GM19193 (cell line): ENCODE data around the gene SPACA7.

Experiments
- POLR2A ChIP-seq: IDR thresholded peaks from 4 replicates; pipeline ENCODE4 v1.6.1; 2011; ENCODE audit not compliant: insufficient read depth, insufficient read length; ENCODE audit errors: extremely low read depth

Gene SPACA7, protein sequence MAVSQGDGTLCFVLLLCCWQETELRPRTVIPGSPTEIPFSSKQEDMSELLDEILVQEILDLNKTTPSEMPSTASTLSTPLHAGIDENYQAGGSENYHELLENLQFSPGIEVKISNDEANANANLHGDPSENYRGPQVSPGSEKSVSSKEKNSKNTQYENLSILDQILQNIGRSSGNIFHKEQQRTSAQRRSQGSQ

DNA sequence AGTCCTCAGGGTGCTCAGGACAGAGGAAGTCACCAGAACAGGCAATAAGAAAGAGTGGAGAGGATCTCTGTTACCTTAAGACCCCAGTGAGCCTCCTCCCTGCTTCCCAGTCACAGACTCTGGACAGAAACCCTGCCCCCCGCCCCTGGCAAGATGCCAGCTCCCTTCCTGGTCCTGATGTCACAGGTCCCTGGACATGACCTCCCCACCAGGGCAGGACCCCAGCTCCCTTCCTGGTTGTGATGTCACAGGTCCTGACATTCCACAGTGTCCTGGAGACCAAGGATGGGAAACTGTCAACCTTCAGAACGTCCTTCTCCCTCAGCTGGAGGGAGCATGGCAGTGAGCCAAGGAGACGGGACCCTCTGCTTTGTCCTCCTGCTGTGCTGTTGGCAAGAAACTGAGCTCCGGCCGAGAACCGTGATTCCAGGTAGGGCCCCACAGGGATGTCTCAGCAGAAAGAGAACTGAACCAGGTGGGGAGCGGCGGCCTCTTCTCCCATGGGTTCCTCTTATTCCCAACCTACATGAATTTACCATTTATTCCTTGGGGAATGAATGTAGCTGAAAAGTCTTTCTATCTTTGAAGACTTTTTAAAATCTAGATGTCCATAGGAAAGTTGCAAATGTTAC, at the start of gene SPACA7:
Gene SPACA7, plus strand, starts transcription at position 306 of the 632 bp plus-strand sequence. Its CDS starts 31 bp downstream, at position 337.
- TF ChIP-seq POLR2A = no peak

DNA sequence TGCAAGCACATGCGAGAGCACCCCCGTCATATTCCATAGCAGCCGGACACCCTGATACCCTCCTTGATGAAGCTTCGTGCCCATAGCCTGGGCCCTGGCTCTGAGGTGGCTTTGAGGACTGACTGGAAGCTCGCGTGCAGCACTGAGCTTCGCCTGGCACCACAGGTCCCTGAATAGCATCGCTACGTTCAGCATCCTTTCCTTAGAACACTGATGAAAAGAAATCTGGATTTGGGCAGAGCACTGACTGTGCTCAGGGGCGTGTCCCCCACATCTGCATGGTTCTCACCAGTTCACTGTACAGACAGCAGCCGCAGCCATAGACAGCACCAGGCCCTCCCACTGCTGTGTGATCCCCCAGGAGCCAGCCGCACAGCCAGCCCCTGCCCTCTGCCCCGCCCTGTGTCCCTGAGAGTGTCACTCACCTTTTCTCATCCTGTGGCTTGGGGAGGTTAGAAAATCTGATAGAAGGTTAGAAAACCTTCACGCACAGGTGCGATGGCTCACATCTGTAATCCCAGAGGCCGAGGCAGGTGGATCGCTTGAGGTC, 49.3 kb upstream of the SPACA7 start:
- TF ChIP-seq POLR2A = no peak

DNA sequence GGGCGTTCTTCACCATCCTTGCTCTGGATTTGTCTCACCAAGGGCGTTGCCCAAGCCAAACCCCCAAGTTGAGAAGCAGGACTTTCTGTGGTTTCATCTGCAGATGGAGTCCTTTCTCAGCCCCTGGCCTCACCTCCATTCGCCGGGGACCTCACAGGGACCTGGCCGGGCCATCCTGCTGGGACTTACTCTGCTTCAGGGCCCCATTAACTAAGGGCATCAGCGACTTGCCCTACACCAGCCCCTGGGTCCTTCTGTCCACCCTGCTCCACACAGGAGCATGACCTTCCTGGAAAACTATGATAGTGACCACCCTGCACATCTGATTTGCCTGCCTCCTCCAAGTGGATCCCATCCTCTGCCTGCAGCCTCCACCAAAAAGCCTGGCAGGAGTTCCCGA, 47.2 kb upstream of the SPACA7 start:
- no peak for TF ChIP-seq POLR2A

DNA sequence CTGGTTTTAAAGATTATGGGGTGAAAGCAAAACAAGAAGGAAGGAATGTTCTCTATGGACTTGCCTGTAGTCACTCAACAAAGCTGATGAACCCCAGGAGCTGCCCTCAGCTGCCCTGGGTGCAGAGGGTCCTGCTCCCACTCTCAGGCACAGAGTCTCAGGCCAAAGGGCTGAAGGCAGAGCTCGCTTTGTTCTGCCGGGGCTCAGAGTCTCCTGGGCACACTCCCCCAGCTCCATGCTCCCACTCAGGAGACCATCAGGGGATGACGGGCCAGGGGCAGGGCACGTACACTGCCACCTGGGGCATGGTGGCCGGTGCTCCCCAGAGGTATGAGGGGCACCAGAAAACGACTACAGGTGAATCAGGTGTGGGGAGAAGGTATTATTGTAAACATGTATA, 46.8 kb upstream of the SPACA7 start:
- no peak for TF ChIP-seq POLR2A

DNA sequence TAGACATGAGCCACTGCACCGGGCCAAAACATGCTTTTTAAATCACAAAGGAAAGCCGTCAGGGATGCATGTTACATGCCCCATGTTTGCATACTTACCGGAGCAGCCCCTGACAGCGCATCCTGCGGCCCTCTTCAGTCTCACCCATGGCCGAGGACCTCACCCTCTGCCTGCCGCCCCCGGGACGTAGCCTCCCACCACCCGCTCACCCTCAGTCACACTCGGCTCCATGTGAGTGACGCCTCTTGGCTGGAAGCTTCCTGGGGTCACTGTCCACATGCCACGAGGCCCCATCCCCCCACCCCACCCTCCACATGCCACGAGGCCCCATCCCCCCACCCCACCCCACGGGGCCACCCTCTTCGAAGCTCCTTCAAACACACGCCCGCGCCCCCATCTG, 46.1 kb upstream of the SPACA7 start:
- TF ChIP-seq POLR2A = no peak

DNA sequence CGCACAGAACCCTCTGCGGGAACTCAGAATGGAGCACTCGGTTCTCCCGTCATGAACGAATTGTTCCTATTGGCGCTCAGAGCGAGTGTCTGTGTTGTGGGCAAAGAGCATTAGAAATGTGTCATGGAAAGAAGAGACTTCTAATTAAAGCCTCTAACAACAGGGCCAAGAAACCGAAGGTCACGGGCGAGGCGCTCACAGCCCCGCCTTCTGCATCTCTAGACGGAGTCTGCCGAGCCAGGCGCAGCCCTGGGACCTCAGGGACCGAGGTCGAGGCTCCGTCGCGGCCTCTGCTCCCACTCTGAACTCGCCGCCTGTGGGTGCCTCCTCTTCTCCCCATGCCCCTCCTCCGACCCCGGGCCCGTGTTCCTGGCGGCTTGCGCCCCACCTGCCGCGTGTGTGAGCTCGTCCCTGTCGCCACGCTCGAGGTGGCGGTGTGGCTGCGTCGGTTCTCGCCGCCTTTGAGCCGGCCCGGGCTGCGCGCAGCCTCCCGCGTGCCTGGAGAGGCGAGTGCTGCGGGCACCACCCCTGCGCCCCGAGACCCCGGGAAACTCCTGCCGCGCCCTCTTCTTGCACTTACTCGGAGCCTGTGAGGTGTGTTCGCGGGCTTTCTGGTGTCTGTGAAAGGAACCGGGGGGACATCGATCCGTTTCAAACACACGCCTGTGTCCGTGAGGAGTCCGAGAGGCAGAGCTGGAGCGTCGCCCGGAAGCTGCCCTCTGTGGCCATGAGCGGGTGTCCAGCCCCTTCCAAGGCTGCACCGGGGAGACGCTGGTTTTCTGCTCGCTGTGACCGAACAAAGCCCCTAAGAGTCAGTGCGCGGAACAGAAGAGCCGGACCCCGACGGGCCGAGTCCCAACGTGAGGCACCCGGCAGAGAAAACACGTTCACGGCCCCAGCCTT, 45.4 kb upstream of the SPACA7 start:
- no peak for TF ChIP-seq POLR2A

DNA sequence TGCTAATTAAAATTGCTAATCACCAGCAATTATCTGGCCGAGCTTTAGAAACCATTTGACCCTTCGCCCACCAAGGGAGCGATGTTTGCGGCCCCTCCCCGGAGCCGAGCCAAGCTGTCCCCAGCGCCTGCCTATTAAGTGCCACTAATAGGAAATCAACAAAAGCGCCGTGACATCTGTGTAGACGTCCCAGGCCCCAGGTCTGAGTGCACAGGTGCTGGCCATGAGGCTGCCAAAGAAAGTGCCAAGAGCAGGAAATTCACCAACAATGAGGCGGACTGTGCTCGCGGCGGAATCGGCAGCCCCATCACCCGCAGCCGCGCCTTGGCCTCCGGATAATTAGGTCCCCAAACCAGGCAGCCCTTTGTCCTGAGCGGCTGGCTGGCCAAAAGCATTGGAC, 44.5 kb upstream of the SPACA7 start:
- no peak for TF ChIP-seq POLR2A

DNA sequence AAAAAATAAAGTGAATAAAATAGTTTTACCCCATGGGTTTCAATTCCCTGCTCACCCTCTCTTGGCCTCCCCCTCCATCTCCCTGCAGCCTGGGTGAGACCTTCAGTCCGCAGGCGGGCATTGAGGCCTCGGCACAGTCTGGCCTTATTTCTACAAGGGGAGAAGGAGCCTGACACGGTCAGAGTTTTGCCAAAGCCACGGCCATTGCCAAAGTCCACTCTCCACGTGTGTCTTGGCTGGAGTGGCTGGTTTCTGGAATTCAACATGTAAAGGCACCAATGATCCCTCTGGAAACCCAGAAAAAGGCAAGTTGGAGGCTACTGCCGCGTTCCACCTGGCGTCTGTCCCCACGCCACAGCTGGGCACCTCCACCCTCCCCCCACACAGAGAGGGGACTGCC, 43.4 kb upstream of the SPACA7 start:
- no peak for TF ChIP-seq POLR2A

DNA sequence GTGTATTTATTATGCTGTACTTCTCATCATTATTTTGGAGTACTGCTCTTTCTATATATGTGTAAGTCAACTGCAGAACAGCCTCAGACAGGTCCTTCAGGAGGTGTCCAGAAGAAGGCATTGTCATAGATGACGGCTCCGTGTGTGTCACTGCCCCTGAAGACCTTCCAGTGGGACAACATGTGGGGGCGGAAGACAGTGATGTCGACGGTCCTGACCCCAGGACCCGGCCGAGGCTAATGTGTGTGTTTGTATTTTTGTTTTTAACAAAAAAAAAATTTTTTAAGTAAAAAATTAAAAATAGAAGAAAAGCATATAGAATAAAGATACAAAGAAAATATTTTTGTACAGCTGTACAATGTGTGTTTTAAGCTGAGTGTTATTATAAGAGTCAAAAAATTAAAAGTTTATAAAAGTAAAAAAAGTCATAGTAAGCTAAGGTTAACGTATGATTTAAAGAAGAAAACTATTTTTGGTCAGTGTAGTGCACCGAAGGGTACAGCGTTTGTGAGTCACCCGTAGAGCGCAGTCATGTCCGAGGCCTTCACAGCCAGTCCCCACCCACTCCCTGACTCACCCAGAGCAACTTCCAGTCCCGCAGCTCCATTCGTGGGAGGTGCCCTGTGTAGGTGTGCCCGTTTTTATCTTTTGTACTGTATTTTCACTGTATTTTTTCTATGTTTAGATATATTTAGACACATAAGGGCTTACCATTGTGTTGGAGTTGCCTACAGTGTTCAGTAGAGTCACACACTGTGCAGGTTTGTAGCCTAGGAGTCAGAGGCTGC, 42.2 kb upstream of the SPACA7 start:
- TF ChIP-seq POLR2A = no peak

DNA sequence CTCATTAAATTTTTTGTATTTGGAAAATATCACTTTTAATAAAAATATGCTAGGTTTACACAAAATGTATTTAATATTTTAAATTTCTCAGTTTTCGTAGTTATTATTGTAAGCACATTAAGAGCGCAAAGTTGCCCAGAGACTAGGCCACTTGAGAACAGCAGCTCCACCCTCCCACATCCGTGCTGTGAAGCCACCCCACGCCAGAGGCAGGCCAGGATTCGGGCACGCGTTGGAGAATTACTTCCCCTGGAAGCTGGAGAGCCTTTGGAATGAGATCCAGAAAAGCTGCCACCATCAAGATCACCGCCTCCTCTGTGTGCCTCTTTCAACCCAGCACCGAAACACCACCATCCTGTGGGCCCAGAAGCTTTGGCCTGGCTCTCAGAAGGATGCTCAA, 41.0 kb upstream of the SPACA7 start:
- no peak for TF ChIP-seq POLR2A

DNA sequence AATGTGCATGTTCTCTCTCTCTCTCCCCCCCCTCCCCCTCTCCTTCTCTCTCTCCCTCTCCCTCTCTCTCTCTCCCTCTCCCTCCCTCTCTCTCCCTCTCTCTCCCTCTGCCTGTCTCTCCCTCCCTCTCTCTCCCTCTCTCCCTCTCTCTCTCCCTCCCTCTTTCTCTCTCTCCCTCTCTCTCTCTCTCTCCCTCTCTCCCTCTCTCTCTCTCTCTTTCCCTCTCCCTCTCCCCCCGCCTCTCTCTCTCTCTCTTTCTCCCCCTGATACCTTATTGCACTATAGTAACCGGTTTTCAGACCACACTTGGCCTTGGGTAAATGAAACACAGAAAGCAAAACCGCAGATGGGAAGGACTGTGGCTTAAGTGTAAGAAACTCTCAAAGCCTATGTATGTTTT, 34.7 kb upstream of the SPACA7 start:
- TF ChIP-seq POLR2A = no peak

DNA sequence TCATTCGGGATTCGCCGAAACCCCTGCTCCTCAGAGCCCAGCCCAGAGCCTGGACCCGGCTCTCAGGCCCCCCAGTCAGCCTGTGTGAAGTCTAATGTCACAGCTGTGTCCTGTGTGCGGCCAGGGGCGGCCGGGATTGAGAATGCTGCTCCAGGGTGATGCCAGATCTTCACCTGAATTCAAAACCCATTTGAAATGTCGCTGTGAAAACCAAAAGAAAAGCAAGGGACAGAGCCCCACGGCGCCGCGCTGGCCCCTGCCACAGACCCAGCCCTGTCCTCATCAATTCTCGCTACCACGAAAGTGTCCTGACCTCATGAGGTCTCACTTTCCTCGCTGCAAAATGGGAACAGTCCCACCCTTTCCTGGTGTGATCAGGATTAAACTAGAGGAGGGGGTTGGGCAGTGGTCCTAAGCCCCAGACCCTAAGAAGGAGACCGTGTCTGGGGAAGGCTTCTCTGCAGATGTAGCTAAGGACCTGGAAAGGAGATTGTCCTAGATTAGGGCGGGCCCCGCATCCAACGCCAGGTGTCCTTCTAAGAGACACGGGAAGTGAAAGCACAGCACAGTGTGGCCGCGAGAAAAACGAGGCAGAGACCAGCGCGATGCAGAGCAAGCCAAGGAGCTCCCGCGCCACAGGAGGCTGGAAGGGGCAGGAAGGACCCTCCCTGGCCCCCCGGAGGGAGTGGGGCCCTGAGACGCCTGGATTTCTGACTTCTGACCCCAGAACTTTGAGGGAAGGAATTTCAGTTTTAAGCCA, 34.0 kb upstream of the SPACA7 start:
- TF ChIP-seq POLR2A = no peak

DNA sequence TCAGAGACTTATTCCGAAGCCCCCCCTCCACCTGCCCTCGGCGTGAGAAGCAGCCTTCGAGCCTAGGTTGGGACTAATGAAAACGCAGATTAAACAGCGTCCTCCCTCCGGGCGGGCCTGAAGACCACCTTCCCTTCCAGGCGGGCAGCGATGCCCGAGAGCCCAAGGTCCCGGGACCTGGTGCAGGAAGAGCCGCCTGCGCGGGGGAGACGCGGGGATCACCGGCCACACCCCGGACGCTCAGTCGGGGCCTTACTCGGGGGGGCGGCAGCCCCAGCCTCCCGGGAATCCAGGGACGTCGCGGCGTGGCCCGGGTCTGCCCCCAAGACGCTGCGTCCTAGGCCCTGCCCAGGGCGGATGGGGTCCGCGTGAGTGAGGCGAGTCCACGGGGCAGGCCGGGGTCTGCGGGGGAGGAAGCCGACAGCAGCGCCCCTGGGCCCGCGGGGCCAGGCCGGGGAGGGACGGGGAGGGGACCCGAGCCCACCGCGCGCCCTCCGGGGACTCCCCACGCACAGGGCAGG, 33.3 kb upstream of the SPACA7 start:
- no peak for TF ChIP-seq POLR2A

DNA sequence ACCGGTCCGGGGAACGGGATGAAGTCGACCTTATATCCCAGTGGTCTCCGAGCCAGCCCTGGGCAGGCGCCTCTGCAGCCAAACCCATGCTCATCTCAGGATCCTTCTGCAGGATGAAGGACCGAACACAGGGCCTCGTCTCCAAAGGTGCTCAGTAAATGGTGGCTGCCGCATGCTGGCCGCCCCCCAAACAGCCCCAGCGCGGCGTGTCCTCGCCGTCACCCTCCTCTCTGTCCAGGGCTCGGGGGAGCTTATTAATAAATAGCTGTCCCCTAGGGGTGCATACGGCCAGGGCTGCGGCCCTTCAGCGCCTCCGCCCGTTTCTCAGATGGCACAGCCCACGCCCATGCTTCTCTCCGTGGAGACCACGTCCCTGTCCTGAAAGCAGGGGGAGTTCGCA, 32.6 kb upstream of the SPACA7 start:
- TF ChIP-seq POLR2A = no peak
